HG03159 (cell line): ENCODE measurements around the gene IDS.

Experiments used
- ATAC-seq: cut with Tn5 transposase; IDR thresholded peaks from one replicate; pipeline ENCODE4 v1.9.1; 2021; ENCODE audit warnings: mild to moderate bottlenecking, moderate library complexity; ENCODE audit not compliant: unreplicated experiment

Gene IDS

GRCh38 chrX:149462849-149463248 is 42.3 kb downstream of the IDS start:
- no peak for ATAC-seq

- ATAC-seq: no peak
These were observed 43.4 kb downstream of the IDS start for GRCh38 chrX:149461746-149462145.

DNA sequence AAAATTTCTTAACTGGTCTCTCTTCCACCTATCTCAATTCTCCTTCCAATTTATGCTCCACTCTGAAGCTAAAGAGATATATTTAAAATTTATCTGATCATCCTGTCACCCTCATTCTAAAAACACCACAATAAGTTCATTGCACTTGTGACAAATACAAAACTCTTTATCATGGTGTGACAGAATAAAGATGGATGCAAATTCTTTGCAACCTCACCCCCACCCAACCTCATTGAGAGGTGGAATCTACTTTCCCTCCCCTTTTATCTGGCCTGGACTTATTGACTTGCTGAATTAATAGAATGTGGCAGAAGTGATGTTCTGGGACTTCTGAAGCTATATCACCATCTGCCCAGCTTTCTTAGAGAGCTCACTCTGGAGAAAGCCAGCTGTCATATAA is 46.5 kb downstream of the IDS start:
- no peak for ATAC-seq

DNA sequence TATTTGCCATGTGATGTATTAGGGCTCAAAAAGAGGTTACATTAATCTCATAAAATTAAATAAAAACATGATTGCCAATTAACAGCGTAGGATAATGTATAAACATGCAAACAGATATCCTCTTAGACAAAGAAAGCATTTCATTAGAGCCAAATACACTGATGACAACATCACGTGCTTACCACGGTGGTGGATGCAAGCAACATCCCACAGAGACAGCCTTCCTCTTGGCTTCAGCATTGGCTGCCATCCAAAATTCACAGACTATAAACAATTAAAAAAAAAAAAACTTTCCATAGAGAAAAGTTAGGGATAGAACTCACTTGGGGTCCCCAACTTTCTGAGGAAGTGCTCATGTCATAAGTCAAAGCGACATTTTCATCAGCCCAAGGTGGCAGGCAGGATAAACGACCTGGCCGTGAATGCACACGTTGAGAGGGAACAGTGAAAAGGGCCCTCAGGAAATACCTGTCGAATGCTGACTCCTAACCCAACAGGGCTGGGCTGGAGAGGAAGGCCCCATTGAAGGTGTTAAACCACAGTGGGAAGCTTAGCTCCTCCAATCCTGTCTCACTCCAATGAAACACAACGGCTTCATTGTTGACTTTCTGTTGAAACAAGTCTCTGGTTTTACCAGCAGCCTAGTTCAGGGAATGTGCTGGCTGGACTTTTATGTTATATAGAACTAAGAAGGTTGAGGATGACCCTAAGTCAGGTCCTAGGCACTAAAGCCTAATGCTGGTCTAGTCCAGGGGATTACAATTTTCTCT is 48.4 kb downstream of the IDS start:
- no peak for ATAC-seq

DNA sequence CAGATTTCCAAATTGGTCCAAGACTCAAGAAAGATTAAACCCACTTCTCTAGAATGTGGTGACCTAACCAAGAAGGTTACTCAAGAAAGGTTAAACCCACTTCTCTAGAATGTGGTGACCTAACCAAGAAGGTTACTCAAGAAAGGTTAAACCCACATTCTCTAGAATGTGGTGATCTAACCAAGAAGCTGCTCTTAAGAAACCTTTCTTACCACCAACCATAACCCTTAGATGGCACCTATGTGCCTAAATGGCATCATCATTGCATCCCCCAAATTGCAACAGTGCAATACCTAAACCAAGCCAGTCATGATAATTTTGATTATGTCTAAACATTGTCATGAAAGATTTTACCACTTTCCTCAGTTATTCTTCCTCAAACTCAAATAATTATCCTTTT is 49.2 kb downstream of the IDS start:
- ATAC-seq: no peak

- no peak for ATAC-seq
These were observed 50.9 kb downstream of the IDS start for GRCh38 chrX:149453906-149454822.

- ATAC-seq: no peak
These were observed 52.1 kb downstream of the IDS start for GRCh38 chrX:149453030-149453429.

- ATAC-seq: no peak
These were observed 71.7 kb downstream of the IDS start for GRCh38 chrX:149433451-149433850.

DNA sequence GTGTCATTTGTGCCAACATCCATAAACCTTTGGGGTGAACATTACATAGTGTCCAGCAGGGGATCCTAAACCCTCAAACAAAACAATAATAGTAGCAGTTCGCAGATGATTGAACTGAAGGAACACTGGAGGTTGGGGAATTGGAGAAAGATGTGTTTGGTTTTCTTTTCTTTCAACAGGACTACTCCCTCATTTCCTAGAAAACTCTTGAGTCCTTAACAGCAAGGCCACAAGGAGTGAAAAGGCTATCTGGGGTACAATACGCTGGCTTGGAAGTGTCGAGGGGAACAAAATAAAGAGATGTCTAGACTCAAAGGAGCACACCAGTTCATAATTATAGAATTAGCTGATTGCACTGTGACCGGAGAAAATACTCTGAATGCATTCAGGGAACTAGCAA is 72.1 kb downstream of the IDS start:
- no peak for ATAC-seq
